ENCODE data around the gene RNU2-63P. TPM values are rescaled to one million over a fixed set of nuclear protein-coding genes. Genes with fewer than 3 reads are reported as not detected.
"Not testable (repeated sequence)": the region's sequence is repeated elsewhere in the genome, so short reads cannot be mapped to it uniquely, and the experiment has no call there.

Gene RNU2-63P
- polyA plus RNA-seq, 5 donors = not detected

GRCh38 chr2:87985902-87986301 is 30.4 kb downstream of the RNU2-63P start:
- not testable (repeated sequence) for DNase-seq

- DNase-seq = not testable (repeated sequence)
These were observed 35.2 kb downstream of the RNU2-63P start for GRCh38 chr2:87981182-87981581.

GRCh38 chr2:87972385-87972784 is 44.0 kb downstream of the RNU2-63P start:
- not testable (repeated sequence) for DNase-seq

Other genes starting within 250 kb of the RNU2-63P start
- 1 to 10 TPM; 3.1 to 9.8 (median 5.4) TPM for gene RGPD2, start 190.8 kb downstream of the RNU2-63P start, polyA plus RNA-seq (ENCODE audit: insufficient read depth in 1 of 5, insufficient read length in 5 of 5, low replicate concordance in 1 of 5)
- gene KRCC1, start 39.2 kb upstream of the RNU2-63P start, polyA plus RNA-seq (ENCODE audit: insufficient read depth in 1 of 5, insufficient read length in 5 of 5, low replicate concordance in 1 of 5) = 10 to 100 TPM; 48.6 to 55.8 (median 53.4) TPM
- 10 to 100 TPM in 1 of 5 donors, under 1 TPM in 3, not detected in 1; 0.06 to 10.6 (median 0.28) TPM for gene SMYD1, start 51.3 kb upstream of the RNU2-63P start, polyA plus RNA-seq (ENCODE audit: insufficient read depth in 1 of 5, insufficient read length in 5 of 5, low replicate concordance in 1 of 5)
- gene FABP1, start 111.5 kb upstream of the RNU2-63P start, polyA plus RNA-seq (ENCODE audit: insufficient read depth in 1 of 5, insufficient read length in 5 of 5, low replicate concordance in 1 of 5) = 10 to 100 TPM in 1 of 5 donors, 1 to 10 TPM in 1, under 1 TPM in 1, not detected in 2; 0.22 to 14.0 (median 3.2) TPM
- 10 to 100 TPM; 19.7 to 37.8 (median 25.3) TPM for gene THNSL2, start 153.8 kb upstream of the RNU2-63P start, polyA plus RNA-seq (ENCODE audit: insufficient read depth in 1 of 5, insufficient read length in 5 of 5, low replicate concordance in 1 of 5)